NCI-H1105 (cell line): ENCODE measurements around the gene TBC1D10B.
"Not testable (repeated sequence)": the region's sequence is repeated elsewhere in the genome, so short reads cannot be mapped to it uniquely, and the experiment has no call there.

ENCODE experiments used
- DNase-seq: peaks from one replicate; lab custom pipeline; 2025; lab: John Stamatoyannopoulos, UW

Gene TBC1D10B

GRCh38 chr16:30397776-30398660 lies 27.7 kb upstream of the TBC1D10B start:
- no peak for DNase-seq

- DNase-seq: no peak
Measured at GRCh38 chr16:30397056-30397455, 26.8 kb upstream of the TBC1D10B start.

- DNase-seq: not testable (repeated sequence)
Measured at GRCh38 chr16:30396627-30397026, 26.3 kb upstream of the TBC1D10B start.

GRCh38 chr16:30395992-30396585 lies 25.8 kb upstream of the TBC1D10B start:
- DNase-seq: no peak

GRCh38 chr16:30395155-30395991 lies 25.1 kb upstream of the TBC1D10B start, which contains the start of gene ZNF48:
Gene ZNF48, plus strand, starts transcription at chr16:30395420. Its CDS starts 375 bp downstream, at chr16:30395795.
- peak; percentile 90 for DNase-seq

- DNase-seq: no peak
Measured at GRCh38 chr16:30394592-30395154, 24.4 kb upstream of the TBC1D10B start.

- no peak for DNase-seq
Measured at GRCh38 chr16:30383521-30383920, 13.2 kb upstream of the TBC1D10B start.

GRCh38 chr16:30382111-30382881 lies 12.0 kb upstream of the TBC1D10B start, which contains the start of gene SEPTIN1:
Gene SEPTIN1, minus strand, starts transcription at chr16:30382561. Its CDS starts 19 bp downstream, at chr16:30382542.
- DNase-seq: no peak

GRCh38 chr16:30381291-30382041 lies 11.2 kb upstream of the TBC1D10B start:
- DNase-seq: no peak

- DNase-seq: no peak
Measured at GRCh38 chr16:30380803-30381208, 10.5 kb upstream of the TBC1D10B start.

- no peak for DNase-seq
Measured at GRCh38 chr16:30380072-30380802, 9.9 kb upstream of the TBC1D10B start.

GRCh38 chr16:30379158-30379783 lies 9.0 kb upstream of the TBC1D10B start:
- no peak for DNase-seq

GRCh38 chr16:30378236-30379157 lies 8.2 kb upstream of the TBC1D10B start:
- peak; percentile 96 for DNase-seq

GRCh38 chr16:30377812-30378235 lies 7.5 kb upstream of the TBC1D10B start:
- DNase-seq: peak; percentile 77

- no peak for DNase-seq
Measured at GRCh38 chr16:30377050-30377811, 6.9 kb upstream of the TBC1D10B start.

- no peak for DNase-seq
Measured at GRCh38 chr16:30376461-30376902, 6.2 kb upstream of the TBC1D10B start.

- DNase-seq: no peak
Measured at GRCh38 chr16:30375864-30376263, 5.6 kb upstream of the TBC1D10B start.
